OCI-M2 (cell line): Measurements from ENCODE around the gene SLC7A14.

ENCODE experiments used
- DNase-seq: peaks from one replicate; lab custom pipeline; 2025; ENCODE audit not compliant: unreplicated experiment; lab: John Stamatoyannopoulos, UW

Gene SLC7A14

DNA sequence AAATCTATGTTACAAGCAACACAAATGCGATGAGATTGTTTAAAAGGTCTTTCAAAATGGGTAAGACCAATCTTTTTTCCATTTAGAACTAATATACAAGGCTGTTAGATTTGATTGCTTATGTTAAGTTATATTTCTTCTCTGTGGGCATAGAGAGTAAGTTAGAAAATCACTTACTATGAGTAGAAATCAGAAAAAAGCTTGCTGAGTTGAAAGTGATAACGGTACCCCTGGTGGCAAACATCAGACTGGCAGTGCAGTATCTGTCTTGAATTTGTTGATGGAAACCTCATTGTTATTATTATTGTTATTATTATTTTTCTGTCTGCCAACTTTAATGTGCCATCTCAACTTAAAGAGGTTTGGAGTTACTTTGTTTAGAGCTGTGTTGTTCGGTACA lies 154.8 kb downstream of the SLC7A14 start:
- no peak for DNase-seq

DNA sequence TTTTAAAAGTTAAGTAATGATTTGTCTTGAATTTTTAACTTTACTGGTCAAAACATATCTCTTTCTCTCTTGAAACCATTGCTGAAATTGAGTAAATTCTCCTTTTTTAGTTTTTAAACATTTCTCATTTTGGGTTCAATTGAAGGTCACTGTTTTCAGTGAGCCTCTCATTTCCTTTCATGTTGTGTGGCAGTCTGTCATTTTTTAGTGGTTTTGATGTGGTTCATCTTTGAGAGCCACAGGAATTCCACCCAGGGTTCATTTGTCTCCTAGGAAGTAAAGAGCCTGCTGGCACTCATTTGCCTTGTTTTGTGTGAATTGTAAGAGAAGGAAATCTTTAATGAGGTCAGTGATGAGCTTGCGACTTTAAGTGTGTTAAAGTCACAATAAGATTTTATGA lies 156.8 kb downstream of the SLC7A14 start:
- DNase-seq = no peak

DNA sequence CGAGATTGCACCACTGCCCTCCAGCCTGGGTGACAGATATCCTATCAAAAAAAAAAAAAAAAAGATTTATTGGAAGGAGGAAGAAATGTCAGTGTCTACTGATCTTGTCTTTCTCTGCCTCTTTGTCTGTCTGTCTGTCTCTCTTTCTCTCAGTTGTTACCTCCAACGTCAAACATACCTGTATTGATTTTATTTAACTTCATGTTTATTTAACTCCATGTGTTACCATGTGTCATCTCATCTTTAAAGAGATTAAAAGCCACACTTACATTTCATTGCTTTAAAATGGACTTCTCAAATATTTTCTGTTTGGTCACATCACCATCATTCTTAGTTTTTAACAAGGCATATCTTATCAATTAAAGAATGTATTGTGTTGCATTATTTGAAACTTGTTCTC lies 157.8 kb downstream of the SLC7A14 start:
- no peak for DNase-seq

DNA sequence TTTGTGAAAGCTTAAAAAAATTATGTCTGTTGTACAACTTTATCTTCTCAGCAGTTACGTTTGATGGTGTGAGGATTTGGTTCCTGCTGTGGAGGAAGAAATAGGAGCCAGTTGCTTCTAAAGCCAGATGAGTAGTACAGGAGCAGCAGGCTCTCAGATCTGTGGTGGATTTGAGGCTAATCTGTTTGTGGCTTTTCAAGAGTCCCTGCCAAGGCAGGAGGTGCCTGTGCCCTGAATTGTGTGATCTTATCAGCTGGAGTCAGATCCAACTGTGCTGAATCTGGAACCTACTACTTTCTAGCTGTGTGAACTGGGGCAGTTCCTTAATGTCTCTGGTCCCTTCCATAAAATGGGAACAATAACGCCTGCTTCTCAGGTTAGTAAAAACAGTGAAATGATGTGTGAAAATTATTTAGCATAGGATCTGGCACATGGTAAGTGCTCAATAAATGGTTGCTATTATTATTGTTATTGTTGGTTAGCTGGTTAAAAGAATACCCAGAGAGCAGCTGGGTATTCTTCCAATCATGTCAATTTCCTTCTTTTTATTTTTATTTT lies 159.6 kb downstream of the SLC7A14 start:
- no peak for DNase-seq

DNA sequence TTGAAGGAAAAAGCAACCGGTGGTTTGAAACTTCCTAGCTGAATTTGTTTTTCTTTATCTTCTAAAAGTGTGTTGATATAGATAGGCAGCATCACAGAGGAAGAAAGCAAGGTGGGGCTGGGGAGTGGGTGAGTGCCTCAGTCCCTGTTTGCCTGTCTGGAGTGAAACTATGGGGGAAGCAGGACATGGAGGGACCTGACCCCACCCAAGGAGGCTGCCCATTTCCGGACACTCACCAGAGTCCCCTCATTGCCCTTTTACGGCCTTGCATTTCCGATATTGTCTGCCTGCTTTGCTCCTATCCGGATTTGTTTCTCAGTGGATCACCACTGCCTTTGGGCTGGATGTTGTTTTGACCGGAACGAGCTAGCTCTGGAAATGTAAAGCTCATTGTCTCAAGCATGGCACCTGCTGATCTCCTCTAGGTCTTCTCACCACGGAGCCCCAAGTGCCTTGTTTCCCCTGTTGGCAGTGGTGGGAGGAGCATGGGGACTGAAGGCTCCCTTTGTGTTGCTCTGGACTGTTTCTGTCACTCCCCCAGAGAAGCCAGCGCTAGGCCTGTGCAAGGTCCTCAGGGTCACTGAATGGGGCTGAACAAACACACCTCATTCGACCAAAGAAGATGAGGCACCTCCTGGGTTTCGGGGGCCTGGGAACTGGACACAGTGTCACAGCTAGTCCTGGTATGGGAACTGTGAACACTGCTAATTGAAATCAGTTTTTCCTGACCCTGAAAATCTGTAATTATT lies 160.2 kb downstream of the SLC7A14 start:
- no peak for DNase-seq

DNA sequence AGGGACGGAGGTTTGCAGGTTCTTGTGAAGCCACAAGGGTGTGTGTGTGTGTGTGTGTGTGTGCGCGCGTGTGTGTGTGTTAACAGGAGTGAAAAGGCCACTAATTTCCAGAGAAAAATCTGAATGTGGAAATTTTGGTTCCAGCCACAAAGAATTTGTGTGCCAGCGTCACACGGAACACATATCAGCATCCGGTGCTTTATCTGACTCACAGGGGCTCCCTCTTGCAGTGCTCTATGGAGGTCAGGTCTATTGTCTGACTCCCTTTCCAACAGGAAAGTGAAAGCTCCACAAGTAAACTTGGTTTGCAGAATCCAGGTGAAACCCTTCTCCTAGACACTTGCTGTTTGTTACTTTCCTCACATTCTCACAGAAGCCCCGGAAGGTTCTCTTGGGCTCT lies 161.0 kb downstream of the SLC7A14 start:
- no peak for DNase-seq

DNA sequence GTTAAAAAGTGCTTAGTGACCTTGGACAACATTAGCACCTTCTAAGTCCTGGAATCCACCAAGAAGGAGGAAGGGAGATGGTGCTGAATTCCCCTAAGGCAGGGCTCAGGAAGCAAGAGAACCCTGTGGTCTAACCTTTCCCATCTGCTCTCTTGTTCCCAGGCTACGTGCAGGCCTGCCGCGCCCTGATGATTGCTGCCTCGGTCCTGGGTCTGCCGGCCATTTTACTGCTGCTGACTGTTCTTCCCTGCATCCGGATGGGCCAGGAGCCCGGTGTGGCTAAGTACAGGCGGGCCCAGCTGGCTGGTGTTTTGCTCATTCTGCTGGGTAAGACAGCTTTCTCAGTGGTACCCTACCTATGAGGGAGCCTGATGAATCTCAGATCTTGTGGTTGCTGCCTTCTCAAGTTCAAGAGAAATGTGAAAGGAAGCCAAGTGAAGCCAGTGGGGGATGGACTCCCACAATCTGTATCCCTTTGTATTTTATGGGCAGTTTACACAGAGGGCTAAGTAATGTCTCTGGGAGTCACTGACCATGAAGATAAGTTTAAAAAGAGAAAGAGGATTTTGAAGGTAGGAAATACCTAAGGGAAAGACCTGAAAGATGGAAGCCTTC lies 162.8 kb downstream of the SLC7A14 start:
- DNase-seq = no peak

DNA sequence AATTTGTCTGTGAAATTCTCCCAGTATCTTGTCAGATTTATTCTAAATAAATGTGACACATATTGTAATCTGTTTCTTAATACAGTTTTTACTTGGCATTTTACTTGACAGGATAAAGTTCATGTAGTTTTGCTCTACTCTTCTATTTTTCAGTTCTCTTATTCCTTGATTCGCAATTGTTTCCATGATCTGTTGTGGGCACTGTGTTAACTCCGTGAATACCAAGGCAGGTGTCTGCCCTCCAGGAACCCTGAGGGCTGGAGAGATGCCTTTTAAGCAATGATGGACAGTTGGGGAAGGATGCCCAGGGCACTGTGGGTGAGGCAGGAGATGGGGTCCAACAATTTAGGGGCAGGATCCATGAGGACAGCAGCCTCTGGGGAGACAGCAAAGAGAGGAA lies 164.1 kb downstream of the SLC7A14 start:
- DNase-seq = no peak

DNA sequence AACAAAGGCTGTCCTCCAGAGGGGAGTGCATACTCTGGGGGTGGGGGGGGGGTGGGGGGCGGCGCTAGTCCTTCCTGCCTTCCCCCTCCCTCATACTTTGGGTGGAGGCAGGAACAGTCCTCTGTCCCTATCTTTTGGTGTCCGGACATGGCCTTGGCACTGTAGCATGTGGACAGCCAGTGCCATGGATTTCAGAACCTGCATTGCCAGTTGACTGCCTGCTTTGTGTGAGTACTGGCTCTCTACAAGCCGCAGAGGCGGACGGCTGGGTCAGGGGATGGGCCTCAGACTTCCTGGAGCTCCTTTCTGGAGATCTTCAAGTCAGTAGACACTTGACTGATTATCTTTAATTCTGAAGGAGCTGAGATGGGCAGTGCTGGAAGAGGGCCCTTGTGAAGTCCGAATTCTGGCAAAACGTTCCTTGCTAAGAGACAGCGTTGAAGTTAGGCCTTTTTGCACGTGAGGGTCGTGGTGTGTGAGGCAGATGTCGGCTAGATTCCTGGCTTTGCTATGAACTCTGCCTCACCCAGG lies 164.7 kb downstream of the SLC7A14 start:
- DNase-seq = no peak

DNA sequence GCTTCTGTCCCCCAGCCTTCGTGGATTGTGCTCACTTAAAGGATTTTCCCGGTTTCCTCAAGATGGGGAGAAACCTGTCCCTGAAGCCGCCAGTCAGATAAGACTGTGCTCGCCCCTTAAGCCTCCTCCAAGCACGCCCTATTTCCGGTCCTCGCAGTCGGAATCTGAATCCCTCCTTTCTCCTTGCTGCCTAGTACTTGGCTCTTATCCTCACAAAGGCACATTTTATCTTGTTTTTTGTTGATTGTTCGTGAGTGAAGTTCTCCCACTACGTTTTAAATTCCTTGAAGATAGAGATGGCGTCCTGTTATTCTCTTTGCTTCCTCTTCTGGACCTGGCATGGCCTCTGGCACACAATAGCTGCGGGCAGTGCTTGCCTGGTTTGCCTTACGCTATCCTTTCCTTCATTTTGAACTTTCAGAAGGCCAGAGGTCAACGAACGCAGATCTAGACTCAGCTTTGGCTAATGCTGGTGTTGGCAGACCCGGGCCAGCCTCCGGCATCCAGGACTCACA lies 165.5 kb downstream of the SLC7A14 start:
- DNase-seq = no peak

DNA sequence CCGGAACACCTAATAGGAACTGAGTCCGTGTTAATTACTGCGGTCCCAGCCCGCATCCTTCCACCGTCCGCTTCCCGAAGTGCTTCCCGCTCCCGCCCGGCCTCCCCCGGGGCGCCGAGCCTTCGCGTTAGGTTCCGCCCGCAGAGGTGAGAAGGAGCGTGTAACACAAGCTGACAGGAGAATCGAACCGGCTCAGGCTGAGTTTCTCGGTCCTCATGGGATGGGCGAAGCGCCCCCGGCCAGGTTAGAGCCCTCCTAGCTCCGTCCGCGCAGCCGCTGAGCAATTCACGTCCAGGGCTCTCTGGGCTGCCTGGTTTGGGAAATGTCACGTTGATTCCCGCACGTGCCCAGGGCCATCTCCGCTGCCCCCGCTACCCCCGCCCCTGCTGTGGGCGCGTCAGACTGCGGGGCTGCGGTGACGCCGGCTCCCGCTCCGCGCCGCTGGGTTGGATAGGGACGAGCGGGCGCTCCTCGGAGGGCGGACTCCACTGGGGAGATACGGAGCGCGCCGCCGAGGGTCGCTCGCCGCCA lies 166.3 kb downstream of the SLC7A14 start:
- DNase-seq = no peak

DNA sequence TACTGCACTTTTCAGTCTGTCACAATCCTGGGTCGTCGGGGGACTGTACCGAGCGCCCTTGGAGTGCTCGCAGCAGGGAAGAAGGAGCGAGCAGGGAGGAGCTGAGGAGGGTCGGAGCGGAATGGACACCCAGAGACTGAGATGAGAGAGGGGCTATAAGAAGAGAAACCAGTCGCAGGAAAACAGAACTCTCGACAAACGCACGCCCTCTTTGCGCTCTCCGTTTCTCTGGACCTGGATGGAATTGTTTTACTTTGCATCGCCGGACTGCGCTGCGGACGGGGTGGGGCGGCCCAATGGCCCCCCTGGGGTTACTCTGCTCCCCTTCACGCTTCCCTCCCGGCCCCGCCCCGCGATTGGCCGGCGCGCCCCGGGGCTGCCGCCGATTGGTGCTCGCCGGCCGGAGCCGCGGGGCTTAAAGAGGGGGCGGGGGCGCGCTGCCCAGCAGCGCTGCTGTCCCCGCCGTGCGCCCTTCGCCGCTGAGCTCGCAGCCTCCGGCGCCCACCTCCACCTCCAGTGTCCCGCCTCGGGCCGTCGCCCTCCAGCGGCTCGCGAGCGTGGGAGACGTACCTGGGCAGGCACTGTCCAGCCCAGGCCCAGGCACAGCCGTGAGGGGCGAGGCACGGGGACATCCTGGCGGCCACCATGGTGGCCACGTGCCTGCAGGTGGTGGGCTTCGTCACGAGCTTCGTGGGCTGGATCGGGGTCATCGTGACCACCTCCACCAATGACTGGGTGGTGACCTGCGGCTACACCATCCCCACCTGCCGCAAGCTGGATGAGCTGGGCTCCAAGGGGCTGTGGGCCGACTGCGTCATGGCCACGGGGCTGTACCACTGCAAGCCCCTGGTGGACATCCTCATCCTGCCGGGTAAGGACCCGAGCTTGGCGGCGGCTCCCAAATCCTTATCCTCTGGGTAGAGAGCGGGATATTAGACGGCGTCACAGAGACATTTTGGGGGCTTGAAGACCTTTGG lies 167.2 kb downstream of the SLC7A14 start, which contains the start of gene CLDN11:
Gene CLDN11, plus strand, starts transcription at position 447 of the 977 bp plus-strand sequence. Its CDS starts 199 bp downstream, at position 646.
- no peak for DNase-seq

DNA sequence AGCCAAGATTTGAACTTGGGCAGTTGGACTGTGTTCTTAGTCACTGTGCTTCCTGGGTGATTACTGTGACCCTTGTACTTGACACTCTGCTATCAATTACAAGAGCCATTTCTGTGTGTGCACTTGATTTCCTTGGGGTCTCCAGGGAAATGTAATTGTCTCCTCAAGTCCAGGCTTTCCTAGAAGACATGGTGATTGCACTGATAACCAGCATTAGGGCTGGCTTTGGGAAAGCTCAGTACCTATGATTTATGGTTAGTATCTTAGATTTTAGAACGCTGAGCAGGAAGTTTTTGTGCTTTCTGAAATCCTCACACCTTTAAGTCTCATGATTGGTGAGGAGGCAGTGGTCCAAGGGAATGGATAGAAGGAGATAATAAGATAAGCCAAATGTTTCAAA lies 168.8 kb downstream of the SLC7A14 start:
- DNase-seq = no peak

DNA sequence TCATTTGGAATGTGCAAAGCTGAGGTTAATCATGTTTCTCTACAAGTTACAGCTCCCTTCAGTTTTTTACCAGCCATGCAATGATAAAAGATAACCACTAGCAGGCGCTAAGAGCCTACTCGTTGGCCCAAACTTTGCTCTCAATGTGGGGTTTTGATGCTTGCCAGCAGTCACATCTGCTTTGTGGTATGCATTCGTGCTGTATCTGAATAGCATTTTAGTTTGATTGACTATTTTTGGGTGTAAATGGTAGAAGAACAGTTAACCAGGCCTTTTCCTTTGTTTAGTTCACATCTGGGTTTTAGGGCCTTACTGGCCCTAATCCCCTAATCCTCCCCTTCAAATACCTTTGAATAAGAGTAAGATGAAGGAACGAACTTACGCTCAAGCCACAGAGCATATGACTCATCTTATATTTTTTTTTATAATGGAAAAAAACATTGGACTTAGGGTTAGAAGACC lies 171.6 kb downstream of the SLC7A14 start:
- peak; percentile 21 for DNase-seq

DNA sequence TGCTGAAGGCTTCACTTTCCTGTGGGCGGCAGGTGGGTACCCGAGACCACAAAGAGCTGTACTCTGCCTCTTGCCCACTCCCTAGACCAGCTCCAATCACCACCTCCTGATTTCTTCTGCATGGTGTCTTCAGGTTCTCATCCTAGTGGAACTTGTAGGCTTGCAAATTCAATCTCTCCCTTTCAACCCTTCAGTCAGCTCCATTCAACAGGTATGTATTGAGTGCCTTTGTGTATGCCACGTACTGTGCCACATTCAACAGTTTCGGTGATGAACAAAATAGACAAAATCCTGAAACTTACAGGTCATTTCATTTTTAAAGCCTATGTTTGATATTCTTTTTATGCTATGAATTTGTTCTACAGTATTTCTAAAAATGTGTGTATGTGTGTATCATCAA lies 172.6 kb downstream of the SLC7A14 start:
- DNase-seq = no peak

DNA sequence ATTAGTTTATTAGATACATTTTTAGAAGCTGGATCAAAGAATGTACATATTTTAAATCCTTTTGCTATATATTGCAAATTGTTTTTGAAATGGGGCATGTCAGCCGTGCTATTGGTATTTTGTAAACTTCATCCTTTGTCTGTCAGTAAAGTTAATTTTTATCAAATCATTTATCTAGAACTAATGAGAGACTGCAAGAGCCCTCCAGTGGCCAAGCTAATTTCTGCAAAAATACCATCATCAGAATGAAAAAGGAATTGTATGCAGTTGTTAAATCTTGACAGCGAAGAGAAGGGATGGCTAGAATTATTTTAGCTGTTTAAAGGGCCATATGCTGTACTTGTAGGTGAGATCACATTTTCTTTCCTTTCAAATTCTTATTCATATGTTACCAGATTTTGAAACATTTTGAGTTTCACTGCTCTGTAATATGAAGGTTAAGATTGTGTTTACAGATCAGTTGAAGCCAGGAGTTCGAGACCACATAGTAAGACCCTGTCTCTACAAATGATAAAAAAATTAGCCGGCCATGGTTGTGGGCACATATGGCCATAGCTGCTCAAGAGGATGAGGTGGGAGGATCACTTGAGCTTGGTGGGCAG lies 175.3 kb downstream of the SLC7A14 start:
- DNase-seq = no peak
